Activated naive CD4-positive, alpha-beta T cell (primary cell): ENCODE measurements around the gene FCRL6.

Experiments
- DNase-seq, 4 experiments: peaks; one replicate each; lab custom pipeline; 2025; lab: John Stamatoyannopoulos, UW

Gene FCRL6

GRCh38 chr1:159799446-159799985, 2.6 kb upstream of the FCRL6 start:
- DNase-seq, result no peak

DNA sequence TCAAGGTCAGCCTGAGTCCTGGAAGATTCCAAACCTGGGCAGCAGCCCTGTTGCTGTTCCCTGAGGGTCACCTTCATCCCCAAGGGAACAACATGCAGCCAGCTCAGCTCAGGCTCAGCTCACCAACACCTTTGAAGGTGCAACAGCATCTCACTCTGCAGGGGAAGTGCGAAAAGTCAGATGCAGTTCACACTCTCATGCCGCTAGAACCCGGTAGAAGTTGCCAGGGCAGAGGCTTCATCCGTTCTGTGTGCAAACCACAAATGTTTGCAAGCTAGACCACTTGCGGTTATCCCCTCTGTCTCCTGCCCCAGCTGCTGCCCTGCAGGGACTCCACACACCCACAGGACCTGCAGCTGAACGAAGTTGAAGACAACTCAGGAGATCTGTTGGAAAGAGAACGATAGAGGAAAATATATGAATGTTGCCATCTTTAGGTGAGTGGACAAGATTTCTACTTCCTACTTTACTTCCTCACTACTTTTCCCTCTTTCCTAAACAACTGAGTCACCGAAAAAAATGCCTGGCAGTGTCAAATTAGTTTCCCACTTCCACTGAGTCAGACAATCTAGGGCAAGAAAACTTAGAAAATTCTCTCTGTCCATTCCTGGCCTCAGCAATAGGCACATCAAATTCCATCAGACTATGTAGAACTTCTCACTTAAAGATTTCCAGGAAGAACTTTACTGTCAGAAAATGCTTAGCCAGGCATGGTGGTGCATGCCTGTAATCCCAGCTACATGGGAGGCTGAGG, 1.8 kb upstream of the FCRL6 start:
- peak in 1 of 4 experiments; percentile 12 for DNase-seq

DNA sequence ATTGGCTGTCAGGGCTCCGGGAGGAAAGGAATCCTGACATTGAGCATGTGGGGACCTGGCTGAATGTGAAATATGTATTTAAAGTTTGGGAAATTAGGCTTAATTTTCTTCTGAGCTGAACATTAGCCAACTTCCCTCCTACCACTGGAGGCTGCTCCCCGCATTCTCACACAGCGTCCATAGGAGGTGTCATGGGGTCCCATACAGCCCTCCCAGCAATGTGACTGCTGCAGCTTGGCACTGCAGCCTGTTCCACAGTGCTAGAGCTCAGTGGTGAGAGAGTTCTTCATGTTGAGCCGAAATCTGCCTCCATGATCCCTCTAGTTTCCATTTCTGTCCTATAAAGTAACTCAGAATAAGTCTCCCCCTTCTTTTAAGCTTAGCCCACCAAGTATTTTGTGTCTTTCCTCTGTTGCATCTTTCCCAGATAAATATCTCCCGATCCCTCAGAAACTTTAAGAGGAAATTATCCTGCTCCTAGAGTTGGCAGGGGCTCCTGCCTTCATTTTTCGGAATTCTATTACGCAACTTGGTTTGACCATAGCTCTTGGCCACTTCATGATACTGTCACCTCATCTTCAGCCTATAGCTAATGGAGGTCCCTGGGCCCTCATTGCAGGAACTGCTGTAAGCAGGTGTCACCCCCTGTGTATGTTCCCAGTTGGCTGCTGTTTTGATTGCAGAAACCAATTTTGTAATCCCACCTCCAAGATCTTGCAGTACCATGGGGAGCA, 2.0 kb downstream of the FCRL6 start:
- DNase-seq, result no peak

GRCh38 chr1:159804924-159805323, 2.8 kb downstream of the FCRL6 start:
- no peak for DNase-seq

GRCh38 chr1:159815926-159816325, 13.8 kb downstream of the FCRL6 start:
- no peak for DNase-seq

GRCh38 chr1:159817276-159818041, 15.3 kb downstream of the FCRL6 start:
- no peak for DNase-seq

DNA sequence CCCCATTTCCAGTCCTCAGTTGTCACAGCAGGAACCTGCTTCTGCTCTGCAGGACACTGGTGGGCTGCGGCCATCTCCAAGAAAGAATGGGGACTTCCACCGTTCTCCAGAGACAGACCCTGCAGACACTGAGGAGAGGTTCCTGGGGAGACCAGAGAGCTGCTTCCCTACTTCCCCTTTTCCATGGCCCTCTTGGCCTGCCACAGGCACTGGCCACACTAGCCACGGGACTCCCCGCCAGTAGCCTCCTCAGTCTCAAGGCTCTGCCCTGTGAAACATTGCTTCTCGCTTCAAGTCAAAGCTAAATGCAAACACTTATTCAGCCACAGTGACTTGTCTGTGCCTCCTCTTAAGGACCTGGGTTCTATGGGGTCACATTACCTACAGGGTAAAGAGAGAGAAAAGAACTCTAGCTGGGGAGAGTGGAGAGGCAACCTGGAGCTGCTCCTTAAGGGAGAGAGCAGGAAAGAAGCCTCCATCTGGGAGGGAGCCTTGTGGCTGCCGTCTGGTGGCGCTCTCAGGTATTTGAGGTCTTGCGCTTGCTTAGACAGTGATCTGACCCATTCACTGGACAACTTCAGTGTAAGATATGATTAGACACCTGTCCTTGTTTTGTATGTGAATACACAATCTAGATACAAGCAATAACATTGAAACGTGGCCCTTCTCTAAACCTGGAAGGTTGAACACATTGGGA, 19.2 kb downstream of the FCRL6 start:
- DNase-seq, result peak in 1 of 4 experiments; percentile 13

GRCh38 chr1:159823406-159823805, 21.2 kb downstream of the FCRL6 start:
- no peak for DNase-seq

DNA sequence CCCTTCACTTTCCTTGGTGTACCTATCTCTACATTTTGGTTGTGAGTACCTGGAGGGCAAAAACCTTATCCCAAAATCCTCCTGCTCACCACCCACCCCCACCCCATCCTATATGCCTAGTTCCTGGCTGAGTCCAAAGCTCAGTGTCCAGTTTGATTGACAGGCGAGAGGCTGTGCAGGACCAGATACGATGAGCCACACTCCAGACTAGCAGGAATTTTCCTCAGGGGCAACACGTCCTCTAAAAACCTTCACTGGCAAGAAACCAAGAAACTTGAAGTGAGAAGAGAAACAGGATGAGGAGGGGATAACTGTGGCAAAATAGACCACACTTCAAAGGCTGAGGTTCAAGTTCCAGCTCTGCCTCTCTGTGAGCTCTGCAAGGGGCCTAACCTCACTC, 23.4 kb downstream of the FCRL6 start:
- DNase-seq, result no peak

- peak in 1 of 4 experiments; percentile 15 for DNase-seq
These were observed 24.4 kb downstream of the FCRL6 start, which contains the start of gene SLAMF8 for GRCh38 chr1:159826441-159827101. SLAMF8 (plus strand) TSS chr1:159826873; CDS start chr1:159826899, 26 bp downstream.

DNA sequence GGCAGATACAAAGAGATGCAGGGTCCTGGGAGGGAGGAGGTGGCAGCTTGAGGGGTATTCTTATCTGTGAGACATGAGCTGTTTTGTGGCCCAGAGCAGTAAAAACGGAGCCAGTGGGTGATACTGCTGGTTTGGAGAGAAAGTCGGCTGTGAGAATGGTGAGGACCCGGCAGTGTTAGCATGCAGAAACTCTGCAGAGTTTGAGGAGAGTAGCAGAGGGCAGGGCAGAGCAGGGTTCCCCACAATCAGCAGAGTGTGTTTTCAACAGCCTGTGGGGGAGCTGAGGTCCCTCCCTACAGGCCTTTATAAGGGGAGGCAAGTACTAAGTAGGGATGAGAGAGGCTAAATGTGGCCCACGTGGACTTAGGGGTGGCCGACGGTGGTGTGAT, 24.9 kb downstream of the FCRL6 start:
- no peak for DNase-seq

GRCh38 chr1:159827549-159827948, 25.4 kb downstream of the FCRL6 start:
- no peak for DNase-seq

- no peak for DNase-seq
These were observed 26.0 kb downstream of the FCRL6 start for GRCh38 chr1:159828176-159828575.

GRCh38 chr1:159828581-159829272, 26.6 kb downstream of the FCRL6 start:
- DNase-seq, result no peak

- no peak for DNase-seq
These were observed 27.1 kb downstream of the FCRL6 start for GRCh38 chr1:159829273-159829634.

DNA sequence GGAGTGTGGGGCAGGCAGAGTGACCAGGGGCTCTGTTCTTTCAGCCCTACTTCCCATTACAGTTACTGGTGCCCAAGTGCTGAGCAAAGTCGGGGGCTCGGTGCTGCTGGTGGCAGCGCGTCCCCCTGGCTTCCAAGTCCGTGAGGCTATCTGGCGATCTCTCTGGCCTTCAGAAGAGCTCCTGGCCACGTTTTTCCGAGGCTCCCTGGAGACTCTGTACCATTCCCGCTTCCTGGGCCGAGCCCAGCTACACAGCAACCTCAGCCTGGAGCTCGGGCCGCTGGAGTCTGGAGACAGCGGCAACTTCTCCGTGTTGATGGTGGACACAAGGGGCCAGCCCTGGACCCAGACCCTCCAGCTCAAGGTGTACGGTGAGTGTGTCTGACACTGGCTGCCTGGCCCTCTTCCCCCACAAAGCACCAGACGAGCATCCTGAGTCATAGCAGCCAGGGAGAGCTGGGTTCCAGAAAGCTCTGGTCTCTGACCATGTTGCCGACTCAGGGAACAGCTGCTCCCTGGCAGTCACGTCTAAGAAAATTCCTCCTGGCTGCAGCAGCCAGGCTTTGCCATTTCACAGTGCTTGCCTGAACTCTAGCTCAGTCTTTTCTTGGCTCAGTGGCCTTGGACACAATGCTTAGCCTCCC, 27.8 kb downstream of the FCRL6 start:
- DNase-seq, result no peak

DNA sequence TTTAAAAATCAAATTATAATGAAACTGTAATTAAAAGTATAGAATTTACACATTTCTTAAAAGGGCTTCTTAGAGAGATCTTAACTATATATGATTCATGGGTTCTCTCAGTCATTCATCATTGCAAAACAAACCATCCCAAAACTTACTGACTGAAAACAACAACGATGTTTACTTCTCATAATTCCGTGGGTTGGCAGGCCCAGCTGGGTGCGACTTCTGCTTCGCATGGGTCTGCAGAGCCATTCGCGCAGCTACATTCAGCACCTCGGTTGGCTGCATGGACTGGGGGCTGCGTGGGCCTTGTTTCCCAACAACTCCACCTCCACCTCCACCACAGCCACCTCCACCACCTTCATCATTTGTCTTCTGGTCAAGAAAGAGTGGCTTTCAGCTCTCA, 28.6 kb downstream of the FCRL6 start:
- DNase-seq, result no peak

- no peak for DNase-seq
These were observed 29.4 kb downstream of the FCRL6 start for GRCh38 chr1:159831412-159832141.

DNA sequence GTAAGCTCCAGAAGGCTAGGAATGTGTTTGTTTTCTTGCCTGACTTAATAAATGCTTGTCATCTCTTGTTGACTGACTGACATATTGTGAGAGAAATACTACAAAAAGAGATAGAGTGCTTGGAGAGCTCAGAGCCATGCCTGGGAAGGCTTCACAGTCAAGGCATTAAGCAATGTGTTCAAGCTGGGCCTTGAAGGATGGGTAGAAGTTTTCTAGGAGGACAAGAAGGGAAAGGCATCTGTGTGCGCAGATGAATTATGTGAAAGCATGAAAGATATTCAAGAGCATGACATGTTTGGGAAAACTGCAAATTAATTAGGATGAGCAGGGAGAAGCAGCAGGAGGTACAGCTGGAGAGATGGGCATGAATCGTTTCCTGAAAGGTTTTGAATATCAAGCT, 30.1 kb downstream of the FCRL6 start:
- no peak for DNase-seq
